ENCODE data around the gene FERD3L.

Gene FERD3L

DNA sequence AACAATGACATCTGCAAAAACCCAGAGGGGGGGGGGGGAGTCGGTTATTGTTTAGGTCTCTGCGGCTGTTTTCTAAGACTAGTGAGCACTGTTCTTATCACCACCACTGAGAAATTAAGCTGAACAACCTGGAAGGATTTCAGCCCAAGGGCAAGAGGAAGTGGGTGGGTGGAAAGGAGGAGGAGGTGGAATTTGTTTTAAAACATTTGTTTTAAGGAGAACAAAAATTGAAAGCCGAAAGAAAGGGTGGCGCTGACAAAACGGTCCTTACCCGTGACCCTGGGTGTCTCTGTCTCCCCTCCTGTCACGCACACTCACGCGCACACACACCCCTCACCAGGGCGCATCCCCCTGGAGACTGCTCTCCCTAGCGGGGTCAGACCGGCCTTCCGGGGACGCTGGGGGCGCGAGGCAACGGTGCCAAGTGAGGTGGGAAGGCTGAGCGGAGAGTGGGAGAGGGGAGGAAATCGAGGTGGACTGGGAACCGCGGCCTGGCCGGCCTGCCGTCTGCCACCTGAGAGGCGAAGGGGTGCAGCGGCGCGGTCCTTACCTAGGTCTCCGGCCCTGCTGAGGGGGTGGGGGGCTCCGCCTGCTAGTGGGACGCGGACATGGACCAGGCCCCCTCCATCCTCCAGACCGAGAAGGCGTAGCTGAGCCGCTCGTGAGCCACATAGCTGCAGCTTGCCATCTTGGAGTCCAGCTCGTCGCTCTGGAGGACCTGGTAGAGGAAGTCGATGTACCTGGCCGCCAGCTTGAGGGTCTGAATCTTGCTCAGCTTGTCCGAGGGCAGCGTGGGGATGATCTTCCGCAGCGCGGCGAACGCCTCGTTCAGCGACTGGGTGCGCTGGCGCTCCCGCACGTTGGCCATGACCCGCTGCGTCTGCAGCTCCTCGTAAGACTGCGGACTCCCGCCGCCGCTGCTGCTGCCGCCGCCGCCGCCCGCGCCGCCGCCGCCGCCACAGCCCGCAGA, 28.8 kb downstream of the FERD3L start:
- no peak for DNase-seq

DNA sequence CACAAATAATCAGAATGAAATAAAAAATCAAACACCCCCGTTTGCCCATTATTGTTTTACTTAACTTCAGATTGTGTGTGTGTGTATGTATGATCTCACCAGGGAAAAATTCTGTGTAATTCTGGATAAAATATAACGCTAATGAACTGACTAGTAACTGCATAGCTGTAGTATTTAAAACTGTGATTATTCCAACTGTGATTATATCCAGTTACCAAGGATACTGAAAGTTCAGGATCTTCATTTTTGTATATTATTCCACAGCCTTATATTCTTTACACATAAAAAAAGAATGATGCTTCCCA, 30.7 kb downstream of the FERD3L start:
- DNase-seq, result no peak

DNA sequence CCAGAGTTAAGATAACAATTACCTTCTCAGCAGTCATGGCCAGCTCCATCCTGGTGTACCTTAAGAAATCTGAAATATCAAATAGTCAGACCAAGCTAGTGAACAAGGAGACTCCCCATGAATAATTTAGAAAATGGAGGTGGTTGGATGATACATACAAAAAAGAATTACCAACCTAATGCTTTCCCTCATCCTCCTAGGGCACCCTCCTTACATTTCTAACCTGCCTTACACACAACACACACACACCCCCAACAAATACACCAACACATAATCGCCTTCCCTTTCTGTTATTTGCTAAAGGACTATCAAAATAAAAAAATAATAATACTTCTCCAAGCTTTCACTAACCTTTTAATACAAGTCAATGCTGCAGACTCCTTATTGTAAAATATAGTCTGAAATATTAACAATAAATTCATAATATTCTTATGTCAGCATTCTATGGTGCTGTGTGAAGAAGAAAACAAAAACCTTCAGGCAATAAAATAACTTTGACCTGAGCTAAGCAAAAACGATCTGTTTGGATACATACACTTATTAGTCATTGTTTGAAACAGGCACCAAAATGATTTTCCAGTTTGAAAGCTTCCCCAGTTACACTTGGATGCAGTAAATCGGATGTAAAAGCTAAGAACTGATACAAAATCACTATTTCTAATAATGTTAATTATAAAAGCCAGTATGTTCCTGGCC, 31.2 kb downstream of the FERD3L start:
- no peak for DNase-seq

DNA sequence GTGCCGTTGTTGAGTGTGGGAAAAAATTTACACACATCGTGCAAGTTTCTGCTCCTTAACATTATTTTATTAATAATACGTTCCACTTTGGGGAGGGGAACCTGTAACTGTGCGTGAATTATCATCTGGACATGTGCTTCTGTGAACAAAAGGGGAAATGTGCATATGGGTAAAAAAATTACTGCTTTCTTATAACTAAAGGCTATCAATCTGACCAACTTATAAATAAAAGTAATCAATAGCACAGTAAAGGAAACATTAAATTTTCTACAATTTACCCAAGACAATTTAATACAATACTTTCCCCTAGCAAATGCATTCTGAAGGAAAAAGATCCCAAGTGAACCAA, 32.2 kb downstream of the FERD3L start:
- DNase-seq, result no peak

DNA sequence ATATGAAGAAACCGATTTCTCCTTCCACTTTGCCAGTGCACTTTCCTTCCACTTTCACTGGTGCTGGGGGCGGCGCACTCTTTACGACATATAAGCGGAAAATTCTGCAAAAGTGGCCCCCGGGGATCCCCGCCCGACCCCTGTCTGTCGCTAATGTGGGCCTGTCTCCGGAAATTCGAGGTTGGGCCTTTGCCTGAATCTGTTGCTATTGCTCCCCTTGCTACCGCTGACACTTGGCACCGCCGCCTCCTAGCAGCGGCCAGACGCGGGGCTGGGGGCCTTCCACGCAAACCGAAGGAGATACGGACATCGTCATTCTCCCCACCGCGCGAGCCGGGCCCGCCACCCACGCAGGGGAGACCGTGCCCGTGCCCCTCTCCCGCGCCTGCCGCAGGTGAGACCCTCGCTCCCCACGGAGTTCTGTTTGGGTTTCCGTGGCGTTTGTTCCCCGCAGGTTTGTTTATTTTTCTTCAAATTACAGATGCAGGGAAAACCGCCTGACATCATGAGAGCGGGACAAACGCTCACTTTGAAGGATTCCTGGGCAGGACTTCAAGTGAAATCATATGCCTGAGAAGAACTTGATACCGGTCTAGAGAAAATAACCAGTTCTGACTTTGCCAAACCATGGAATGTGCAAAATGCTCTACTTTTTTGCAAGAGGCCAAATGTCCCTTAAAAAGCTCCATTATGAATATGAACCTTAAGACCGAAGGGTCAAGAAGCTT, 32.8 kb downstream of the FERD3L start:
- no peak for DNase-seq

DNA sequence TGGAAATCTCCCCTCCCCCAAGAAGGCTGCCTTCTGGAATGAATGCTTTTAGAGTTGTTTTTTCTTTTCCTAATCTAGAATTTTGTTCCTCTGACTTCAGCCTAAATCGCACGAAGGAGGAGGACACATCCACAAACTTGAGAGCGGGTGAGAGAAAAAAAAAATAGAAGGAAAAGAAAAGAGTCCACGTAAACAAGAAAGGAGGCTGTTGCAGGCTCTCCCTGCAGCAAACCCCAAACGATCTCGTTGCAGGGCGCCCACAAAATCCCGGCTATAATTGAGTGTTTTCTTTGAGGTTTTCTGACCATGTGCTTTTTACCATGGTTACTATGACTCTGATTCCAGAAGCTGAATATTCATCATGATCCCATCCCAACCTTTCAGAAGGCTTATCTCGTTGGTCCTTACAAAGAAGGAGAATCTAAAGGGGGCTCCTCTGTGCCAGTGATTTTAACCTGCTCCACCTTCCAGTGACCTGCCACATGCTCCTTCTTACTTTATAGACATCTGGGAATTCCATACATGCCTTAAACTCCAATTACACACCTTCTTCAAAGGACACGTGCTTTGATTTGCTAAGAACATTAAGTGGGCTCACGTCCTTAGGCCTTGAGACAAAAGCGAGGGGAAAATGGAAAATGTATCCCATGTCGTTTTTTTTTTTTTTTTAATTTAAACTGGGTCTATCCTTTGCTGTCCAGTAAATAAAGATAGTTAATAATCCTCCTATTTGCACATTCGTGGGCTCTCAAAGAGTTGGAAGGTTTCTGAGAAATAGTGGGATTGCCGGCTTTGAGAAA, 33.5 kb downstream of the FERD3L start:
- DNase-seq, result no peak

DNA sequence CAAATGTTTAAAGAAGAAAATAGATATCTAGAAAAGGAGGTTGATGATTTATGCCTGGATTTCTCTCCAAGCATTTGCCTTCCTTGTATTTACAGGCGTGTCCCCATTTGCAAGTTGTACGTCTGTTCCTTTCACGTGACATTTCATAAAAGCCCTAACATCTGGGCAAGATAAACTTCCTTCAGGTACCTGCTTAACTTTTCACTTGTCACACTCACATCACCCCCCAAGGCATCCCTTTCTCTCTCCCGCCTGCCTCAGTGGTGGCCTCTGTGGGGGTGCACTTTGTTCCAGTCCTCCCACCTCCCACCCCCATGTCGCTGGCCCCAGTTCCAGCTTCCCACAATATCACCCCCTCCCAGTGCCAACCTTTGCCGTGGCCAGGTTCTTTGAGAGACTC, 34.4 kb downstream of the FERD3L start:
- DNase-seq, result no peak

DNA sequence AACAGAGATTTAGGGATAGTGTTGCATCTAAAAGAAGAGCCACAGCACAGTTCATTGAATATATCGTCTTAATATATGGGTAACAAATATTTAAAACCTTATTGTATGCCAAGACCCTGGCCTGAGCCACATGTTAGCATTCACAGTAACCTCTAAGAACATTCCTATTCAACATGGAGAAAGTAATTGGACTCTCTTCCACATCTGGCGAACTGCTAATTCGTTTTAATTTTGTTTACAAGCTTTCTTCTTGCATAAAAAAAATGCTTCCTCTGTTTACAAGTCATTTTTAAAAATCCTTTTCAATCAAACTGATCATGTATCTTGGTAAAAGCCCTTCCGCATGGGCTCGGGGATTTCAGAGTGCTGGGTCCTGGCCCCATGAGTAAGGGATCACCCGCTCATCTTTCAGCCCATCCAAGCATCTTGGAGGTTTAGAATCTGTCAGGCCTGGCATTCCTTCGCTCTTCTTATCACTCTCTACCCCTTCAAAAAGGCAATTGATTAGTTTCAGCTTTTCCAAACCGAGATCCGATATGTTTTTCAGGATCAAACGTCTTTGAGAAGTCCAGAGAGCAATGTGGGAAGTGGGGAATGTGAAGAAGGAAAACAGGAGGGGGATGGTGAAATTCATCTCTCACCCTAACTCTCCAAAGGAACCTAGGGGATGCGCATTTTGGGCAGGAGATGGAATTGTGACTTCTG, 35.0 kb downstream of the FERD3L start:
- DNase-seq, result no peak

DNA sequence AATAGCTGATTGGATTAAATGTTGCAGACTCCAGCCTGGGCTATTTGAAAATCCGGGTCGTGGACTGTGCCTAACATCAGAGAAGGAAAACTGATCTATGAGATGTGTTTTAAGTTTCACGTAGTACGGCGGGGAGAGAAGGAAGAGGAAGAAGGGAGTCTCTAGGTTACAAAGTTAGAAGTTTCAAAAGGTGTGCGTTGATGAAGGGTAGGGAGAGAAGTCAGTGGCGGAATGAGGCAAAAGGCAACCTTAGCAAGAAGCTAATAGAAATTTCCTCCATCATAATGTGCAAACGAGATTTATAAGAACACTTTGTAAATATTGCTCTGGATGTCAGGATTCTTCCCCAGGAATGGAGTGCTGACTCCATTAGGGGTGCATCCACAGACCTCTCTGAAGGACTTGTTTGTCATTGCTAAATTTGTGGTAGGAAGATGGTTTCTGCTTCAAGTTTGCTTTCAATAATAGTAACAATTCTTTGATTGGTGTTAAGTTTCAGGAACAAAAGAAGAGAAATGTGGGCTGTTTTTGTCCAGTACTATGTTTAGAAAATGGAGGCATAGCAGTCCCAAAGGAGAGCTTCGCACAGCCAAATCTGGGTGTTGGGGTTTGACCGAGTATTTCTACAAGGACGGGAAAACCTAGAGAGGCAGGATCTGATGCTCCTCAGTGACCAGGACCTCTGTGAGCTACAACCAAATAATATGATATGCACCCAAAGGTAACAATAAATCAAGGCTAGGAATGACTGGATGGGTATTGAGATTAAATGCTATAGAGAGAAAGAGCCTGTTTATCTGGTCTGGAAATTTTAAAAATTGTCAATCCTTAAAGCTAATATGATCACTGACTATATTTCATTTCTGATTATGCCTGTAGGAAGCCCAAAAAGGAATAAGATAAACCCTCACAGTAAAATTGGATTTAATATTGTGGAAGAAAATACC, 35.9 kb downstream of the FERD3L start:
- DNase-seq, result no peak

DNA sequence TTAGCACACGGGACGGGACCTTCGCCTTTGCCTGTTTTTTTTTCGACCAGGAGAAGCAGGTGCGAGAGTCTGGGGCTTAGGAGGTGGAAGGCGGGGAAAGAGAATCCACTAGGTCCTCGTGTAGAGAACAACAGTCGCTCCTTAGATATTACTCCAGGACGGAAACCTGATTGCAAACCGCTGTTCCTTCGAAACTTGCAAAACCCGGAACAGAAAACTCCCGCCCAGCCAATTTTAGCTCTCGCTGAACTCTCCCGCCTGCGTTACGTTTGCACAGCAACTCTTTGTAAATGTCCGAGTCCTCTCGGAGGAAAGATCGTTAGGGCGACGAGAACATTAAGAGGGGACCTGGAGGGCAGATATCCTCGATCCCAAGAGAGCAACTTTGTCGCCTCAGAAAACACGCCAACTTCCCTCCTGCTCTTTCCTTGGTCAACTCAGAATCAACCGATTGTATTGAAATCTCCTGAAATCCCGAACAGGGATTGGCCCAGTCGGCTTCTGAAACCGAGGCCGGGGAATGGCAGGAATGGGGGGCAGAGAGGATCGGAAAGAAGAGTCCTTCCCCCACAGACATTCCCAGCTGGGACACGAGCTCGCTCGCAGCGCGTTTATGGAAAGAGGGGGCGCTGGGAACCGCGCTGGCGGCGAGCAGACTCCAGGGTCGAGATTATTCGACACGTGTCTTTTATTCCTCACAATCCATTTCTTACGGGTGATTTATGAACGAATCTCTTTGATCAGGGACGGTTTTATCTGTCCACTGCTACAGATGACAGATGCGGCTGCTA, 37.7 kb downstream of the FERD3L start:
- no peak for DNase-seq

DNA sequence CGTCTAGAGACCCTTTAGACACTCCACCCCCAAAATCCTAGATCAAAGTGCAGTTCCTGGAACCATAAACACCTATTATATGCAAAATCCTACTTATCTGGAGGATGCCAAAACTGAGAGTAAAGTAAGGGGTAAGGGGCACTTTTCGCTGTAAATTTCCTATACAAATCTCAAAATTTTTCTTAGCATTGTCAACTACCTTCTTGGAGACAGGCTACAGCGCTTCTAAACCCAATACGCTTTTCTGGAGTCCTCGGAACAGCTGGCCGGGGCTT, 38.2 kb downstream of the FERD3L start:
- no peak for DNase-seq

DNA sequence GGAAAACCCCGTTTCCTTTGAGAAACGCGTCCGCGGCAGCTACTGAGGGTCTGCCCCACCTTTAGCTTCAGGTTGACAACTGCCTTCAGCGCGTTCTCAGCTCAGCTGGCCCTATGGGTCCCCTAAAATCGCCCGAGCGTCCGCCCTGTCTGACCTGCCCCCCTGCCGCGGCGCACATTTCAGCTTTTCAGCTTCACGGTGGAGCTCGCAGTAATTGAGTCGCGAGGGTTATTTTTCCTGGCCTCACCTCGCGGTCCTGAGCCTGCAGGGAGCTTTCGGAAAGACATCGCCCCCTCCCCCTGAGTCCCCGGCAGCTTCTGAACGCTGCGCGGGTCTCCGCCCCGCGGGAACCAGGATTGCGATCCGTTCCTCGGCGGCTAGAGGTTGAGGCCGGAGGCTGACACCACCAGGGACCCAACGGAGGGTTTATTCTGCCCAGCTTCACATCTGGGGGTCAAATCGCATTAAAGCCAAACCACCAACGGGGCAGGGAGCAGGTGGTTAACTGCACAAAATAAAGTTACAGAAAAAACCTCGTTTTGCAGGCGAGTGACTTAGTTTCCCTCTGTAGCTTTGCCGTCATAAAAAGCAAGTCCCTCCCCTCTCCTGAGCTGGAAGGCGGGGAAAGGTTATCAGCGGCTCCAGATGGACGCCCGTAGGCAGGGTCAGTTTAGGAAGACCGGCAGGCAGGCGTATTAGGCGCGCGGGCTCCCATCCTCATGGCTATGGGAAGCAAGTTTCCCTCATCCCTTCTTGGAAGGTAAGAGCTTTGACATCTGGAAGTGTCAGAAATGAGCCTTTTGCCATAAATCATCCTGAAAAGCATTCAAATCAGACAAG, 38.8 kb downstream of the FERD3L start:
- DNase-seq, result no peak

DNA sequence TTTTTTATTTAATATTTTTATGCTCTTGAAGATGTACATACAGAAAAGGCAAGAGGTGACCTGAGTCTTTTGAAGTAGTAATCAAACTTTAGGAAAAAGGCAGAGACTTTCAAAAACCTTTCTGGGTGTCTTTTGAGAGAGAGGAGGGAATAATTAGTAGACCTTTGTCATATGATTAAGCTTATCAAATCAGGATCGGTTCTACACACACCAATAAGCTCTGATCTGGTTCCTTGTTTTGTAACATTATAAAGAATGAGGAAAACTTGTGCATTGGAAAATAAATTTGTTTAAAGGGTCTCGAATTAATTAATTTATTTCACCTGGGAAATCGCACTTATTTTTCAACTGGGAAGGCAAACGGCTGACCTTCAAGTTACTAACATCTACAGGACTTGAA, 39.7 kb downstream of the FERD3L start:
- no peak for DNase-seq

DNA sequence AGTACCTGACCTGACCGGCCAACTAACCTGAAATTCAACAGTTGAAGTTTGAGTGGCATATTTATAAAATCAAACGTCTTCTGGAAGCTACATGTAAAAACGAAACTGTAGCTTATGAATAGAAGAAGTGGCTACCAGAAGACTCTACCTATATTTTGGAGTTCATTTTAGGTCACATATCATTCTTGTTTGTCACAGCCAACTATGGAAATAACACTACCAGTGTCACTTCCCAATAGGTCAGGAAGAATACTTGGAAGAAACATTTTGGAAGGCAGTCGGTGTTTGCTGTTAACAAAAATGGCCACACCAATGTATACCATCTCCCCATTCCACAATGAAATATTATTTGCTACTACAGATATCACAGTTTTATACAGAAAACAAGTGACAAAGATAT, 40.4 kb downstream of the FERD3L start:
- DNase-seq, result no peak

DNA sequence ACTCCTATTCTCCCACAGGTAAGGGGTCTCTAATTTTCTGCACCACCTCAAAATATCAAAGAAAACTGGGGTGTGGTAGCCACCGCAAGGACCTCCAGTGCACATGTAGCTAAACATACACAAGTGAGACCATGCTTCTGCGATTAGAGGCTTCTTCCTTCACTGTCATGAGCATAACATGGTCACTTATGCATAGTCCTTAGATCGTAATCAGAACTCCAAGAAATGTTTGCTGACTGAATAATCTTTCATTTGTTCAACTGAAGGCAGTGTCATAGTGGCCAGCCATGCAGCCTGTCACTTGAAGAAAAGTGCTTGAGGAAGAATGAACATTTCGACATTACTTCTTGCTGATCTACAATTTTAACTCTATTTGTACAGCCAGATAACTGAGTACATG, 42.3 kb downstream of the FERD3L start:
- no peak for DNase-seq

DNA sequence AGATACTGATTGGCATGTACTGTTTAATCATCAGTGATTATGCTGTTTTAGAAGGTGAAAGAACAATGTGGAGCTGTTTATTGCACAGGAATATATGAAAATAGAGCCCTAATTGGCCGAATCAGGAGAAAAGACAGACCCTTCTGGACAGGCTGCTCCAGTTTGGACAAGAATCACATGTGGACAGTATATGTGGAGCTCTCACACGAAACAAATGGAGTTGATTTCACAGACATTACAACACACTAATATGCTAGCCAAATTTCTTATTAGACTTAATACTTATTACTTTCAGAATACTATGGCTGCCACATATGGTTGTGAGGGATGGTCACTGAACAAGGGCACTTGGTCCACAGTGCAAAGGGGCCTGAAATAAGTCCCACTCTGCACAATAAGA, 43.3 kb downstream of the FERD3L start:
- no peak for DNase-seq

DNA sequence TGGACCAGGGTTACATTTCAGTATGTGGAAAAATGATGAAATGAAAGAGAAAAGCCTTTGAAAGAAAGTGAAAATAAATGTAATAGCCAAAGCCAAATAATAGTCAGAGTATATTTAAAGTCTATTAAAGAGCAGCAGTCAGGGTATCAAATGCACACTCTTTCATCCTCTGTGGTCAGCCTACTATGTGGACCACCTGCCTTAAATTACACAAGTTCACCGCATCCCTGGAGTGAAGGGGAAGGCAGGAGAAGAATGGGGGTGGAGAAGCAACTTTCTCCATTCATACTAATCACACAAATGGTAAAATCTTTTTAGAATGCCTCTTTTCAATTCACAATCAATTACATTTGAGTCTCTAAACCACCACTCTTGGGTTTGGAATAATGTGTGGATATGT, 43.7 kb downstream of the FERD3L start:
- DNase-seq, result no peak

DNA sequence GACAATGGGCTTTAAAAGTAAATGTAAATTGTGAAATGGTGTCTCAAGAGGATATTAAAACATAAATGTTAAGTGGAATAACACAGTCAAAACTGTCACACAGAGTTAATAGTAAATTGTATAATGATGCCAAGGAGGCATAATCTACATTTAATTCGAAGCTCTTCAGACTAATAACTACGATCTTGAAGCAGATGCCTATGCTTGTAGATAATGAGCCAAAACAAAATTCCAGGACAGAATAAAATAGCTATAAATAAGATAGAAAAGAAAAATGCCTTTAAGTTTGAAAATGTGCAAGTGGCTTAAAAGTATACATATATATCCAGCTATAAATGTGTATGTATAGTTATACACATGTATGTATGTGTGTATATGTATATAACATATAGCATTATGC, 45.3 kb downstream of the FERD3L start:
- DNase-seq, result no peak

DNA sequence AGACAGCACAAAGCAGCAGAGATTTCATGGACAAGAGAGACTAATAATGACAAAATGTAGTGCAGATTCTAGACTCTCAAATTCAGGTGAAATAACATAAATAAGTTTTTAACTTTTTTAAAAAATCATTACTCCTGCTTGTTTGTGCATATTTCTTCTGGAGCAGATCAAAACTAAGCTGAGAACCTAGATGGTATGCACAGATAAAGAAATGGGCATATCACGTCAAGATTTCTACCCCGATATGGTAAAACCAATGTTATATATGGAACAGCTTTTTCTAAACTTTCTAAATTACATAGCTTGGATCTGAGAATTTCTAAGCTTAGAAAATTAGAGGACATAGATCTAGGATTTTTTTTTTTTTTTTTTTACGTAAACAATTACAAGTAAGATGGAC, 46.0 kb downstream of the FERD3L start:
- no peak for DNase-seq

DNA sequence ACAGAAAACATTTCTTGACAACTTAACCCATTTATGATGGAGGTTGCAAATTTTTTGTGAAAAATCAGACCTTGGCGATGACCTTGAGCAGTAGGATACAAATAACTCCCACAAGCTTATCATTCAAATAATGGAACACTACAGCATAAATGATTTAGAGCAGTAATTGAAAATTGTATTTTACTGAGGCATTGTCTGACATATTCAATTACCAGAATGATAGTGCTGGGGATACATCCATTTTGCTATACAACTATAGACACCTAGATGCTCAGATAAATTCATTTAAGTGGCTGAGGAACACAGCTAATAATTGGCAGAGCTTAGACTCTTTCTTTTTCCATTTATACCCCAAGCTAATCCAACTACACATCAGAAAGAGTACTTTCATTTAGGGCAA, 46.7 kb downstream of the FERD3L start:
- no peak for DNase-seq
